A673 (cell line): ENCODE data around the gene CDC45.

Source experiments
- EZH2 ChIP-seq: fragments of 200-600 bp; sonication (generic); IDR thresholded peaks from 2 replicates; pipeline ENCODE4 v1.6.1; 2017; ENCODE audit warnings: borderline replicate concordance, low read depth, mild to moderate bottlenecking, mixed read lengths, antibody characterized with exemption, low read length; ENCODE audit not compliant: poor library complexity, severe bottlenecking
- TF ChIP-seq, protein P1 (sequence below): fragments of 300-800, 200-600 bp; sonication (generic); conservative IDR thresholded peaks from 2 replicates; pipeline ENCODE4 v1.5.1; 2017; ENCODE audit warnings: low read depth, mild to moderate bottlenecking, antibody characterized with exemption, low read length, moderate library complexity, mixed read lengths

DNA sequence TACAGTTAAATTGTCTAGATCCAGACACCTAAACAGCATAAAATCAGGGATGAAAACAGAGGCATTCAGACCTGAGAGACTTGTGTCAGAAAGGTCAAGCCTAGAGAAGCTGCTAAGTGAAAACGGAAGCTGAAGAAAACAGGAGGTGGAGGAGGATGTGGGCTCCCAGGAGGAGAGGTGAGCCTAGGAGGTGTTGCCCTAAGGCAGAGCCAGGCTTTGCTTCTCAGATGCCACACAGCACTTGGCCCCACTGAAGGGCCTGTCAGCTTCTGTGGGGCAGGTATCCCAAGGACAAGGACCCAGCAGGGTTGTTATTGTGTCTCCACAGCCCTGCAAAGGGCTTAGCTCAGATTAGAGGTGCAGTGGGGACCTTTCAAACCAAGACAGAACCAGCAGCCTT is 15.2 kb upstream of the CDC45 start:
- TF ChIP-seq, protein P1, sequence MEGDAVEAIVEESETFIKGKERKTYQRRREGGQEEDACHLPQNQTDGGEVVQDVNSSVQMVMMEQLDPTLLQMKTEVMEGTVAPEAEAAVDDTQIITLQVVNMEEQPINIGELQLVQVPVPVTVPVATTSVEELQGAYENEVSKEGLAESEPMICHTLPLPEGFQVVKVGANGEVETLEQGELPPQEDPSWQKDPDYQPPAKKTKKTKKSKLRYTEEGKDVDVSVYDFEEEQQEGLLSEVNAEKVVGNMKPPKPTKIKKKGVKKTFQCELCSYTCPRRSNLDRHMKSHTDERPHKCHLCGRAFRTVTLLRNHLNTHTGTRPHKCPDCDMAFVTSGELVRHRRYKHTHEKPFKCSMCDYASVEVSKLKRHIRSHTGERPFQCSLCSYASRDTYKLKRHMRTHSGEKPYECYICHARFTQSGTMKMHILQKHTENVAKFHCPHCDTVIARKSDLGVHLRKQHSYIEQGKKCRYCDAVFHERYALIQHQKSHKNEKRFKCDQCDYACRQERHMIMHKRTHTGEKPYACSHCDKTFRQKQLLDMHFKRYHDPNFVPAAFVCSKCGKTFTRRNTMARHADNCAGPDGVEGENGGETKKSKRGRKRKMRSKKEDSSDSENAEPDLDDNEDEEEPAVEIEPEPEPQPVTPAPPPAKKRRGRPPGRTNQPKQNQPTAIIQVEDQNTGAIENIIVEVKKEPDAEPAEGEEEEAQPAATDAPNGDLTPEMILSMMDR: no peak
- TF ChIP-seq EZH2: no peak
